Ramos (cell line): Measurements from ENCODE around the gene PAX3.

Experiments
- in situ Hi-C: fragments of 300-500 bp; cut with MboI; formaldehyde crosslinking; loops from one replicate; pipeline ENCODE4 v1.14.3; 2022; ENCODE audit warnings: low sequenced_read_pairs; ENCODE audit not compliant: unreplicated experiment

Gene PAX3

GRCh38 chr2:222311319-222311977 lies 12.7 kb upstream of the PAX3 start:
- in situ Hi-C loops: no loop called here

GRCh38 chr2:222310747-222311318 lies 12.0 kb upstream of the PAX3 start:
- in situ Hi-C loops: no loop called here

- in situ Hi-C loops: no loop called here
Observed at GRCh38 chr2:222309766-222310165, 11.0 kb upstream of the PAX3 start.

- in situ Hi-C loops: no loop called here
Observed at GRCh38 chr2:222309361-222309760, 10.6 kb upstream of the PAX3 start.

- in situ Hi-C loops: no loop called here
Observed at GRCh38 chr2:222307978-222308730, 9.4 kb upstream of the PAX3 start.

GRCh38 chr2:222307143-222307756 lies 8.5 kb upstream of the PAX3 start:
- in situ Hi-C loops: no loop called here

- in situ Hi-C loops: no loop called here
Observed at GRCh38 chr2:222306393-222307142, 7.8 kb upstream of the PAX3 start.

GRCh38 chr2:222305516-222306392 lies 7.0 kb upstream of the PAX3 start:
- in situ Hi-C loops: no loop called here

- in situ Hi-C loops: no loop called here
Observed at GRCh38 chr2:222304737-222305515, 6.1 kb upstream of the PAX3 start.

GRCh38 chr2:222303828-222304736 lies 5.3 kb upstream of the PAX3 start:
- in situ Hi-C loops: no loop called here

- in situ Hi-C loops: no loop called here
Observed at GRCh38 chr2:222303045-222303827, 4.4 kb upstream of the PAX3 start.

- in situ Hi-C loops: no loop called here
Observed at GRCh38 chr2:222302178-222303018, 3.6 kb upstream of the PAX3 start.

- in situ Hi-C loops: no loop called here
Observed at GRCh38 chr2:222301796-222302118, 3.0 kb upstream of the PAX3 start.

- in situ Hi-C loops: no loop called here
Observed at GRCh38 chr2:222301053-222301795, 2.4 kb upstream of the PAX3 start.

GRCh38 chr2:222300726-222301052 lies 1.9 kb upstream of the PAX3 start:
- in situ Hi-C loops: no loop called here
